ENCODE data around the gene KCNH2.

The KCNH2 gene

GRCh38 chr7:150972741-150973140, 5.4 kb downstream of the KCNH2 start:
- DNase-seq, result no peak

GRCh38 chr7:150972023-150972468, 6.1 kb downstream of the KCNH2 start:
- no peak for DNase-seq

- DNase-seq, result no peak
Observed at GRCh38 chr7:150971242-150972022, 6.7 kb downstream of the KCNH2 start.

- DNase-seq, result no peak
Observed at GRCh38 chr7:150970424-150970823, 7.7 kb downstream of the KCNH2 start.

- DNase-seq, result no peak
Observed at GRCh38 chr7:150969475-150969874, 8.6 kb downstream of the KCNH2 start.

GRCh38 chr7:150968734-150969372, 9.3 kb downstream of the KCNH2 start:
- DNase-seq, result no peak

- no peak for DNase-seq
Observed at GRCh38 chr7:150968056-150968733, 9.9 kb downstream of the KCNH2 start.

GRCh38 chr7:150967349-150967748, 10.8 kb downstream of the KCNH2 start:
- no peak for DNase-seq

- no peak for DNase-seq
Observed at GRCh38 chr7:150966002-150966401, 12.1 kb downstream of the KCNH2 start.

- DNase-seq, result no peak
Observed at GRCh38 chr7:150965273-150965830, 12.8 kb downstream of the KCNH2 start.

- no peak for DNase-seq
Observed at GRCh38 chr7:150964593-150965111, 13.5 kb downstream of the KCNH2 start.

- no peak for DNase-seq
Observed at GRCh38 chr7:150963707-150964559, 14.2 kb downstream of the KCNH2 start.

GRCh38 chr7:150962553-150963399, 15.3 kb downstream of the KCNH2 start:
- DNase-seq, result peak; percentile 56 to 71

GRCh38 chr7:150962290-150962552, 15.9 kb downstream of the KCNH2 start:
- no peak for DNase-seq

- DNase-seq, result no peak
Observed at GRCh38 chr7:150961510-150962289, 16.4 kb downstream of the KCNH2 start.

GRCh38 chr7:150959739-150960734, 18.1 kb downstream of the KCNH2 start:
- no peak for DNase-seq

GRCh38 chr7:150959081-150959480, 19.0 kb downstream of the KCNH2 start:
- no peak for DNase-seq

- no peak for DNase-seq
Observed at GRCh38 chr7:150958597-150958996, 19.5 kb downstream of the KCNH2 start.

- DNase-seq, result no peak
Observed at GRCh38 chr7:150958062-150958552, 20.0 kb downstream of the KCNH2 start.
